Testis (tissue), 2 donors: Measurements from ENCODE around the gene ELOVL1.

ENCODE experiments used
- CTCF ChIP-seq, 3 experiments: fragments of 450-650 bp in 2 of 3; fragments of 200-600 bp in 1 of 3; sonication (generic) in 1 of 3; IDR thresholded peaks; one replicate each; pipeline ENCODE4 v1.5.1; 2016 to 2019; ENCODE audit warnings: antibody characterized with exemption in 3 of 3, mild to moderate bottlenecking in 2 of 3, moderate library complexity in 1 of 3
- POLR2A ChIP-seq: fragments of 450-650 bp; IDR thresholded peaks from one replicate; pipeline ENCODE4 v1.6.1; 2017; ENCODE audit warnings: antibody characterized with exemption, mild to moderate bottlenecking, moderate library complexity

GRCh38 chr1:43395523-43395922, 27.7 kb upstream of the ELOVL1 start:
- TF ChIP-seq POLR2A: no peak
- no peak for TF ChIP-seq CTCF (IDR thresholded peaks at IDR 0.05)
